CD14-positive monocyte (primary cell): ENCODE measurements around the gene DAB2IP. TPM values are rescaled to one million over a fixed set of nuclear protein-coding genes. Genes with fewer than 3 reads are reported as not detected.

ENCODE experiments used
- DNase-seq, 3 donors: peaks; one replicate each; pipeline ENCODE4 v3.0.0-alpha.2; 2011 to 2022
- H2AFZ ChIP-seq: 2 replicates; pipeline ENCODE4 v1.6.0; 2012; ENCODE audit warnings: mild to moderate bottlenecking, low read depth, low read length, inconsistent platforms; ENCODE audit not compliant: insufficient read depth, poor library complexity, severe bottlenecking
- H3K27ac ChIP-seq, 2 donors: 1 replicate in 1 of 2; 2 replicates in 1 of 2; pipeline ENCODE4 v1.5.1; 2012 to 2013; ENCODE audit warnings: low read length in 2 of 2, control low read depth in 1 of 2, inconsistent platforms in 1 of 2, low read depth in 1 of 2, mild to moderate bottlenecking in 1 of 2
- H3K27me3 ChIP-seq, 2 donors: one replicate each; pipeline versions ENCODE4 v1.6.0 to v1.6.1; 2011 to 2013; ENCODE audit warnings: low read length in 2 of 2; ENCODE audit not compliant: control insufficient read depth in 2 of 2, insufficient read depth in 2 of 2
- H3K36me3 ChIP-seq, 2 donors: replicated peaks in 1 of 2; 1 replicate in 1 of 2; 2 replicates in 1 of 2; pipeline versions ENCODE4 v1.5.1 to v1.6.1; 2012 to 2013; ENCODE audit warnings: low read length in 2 of 2, control low read depth in 1 of 2, inconsistent platforms in 1 of 2, mild to moderate bottlenecking in 1 of 2; ENCODE audit not compliant: insufficient read depth in 2 of 2, control insufficient read depth in 1 of 2
- H3K4me1 ChIP-seq, 2 donors: 1 replicate in 1 of 2; 2 replicates in 1 of 2; pipeline versions ENCODE4 v1.5.1 to v1.6.1; 2012 to 2013; ENCODE audit warnings: low read length in 2 of 2, control low read depth in 1 of 2, inconsistent platforms in 1 of 2, mild to moderate bottlenecking in 1 of 2, moderate library complexity in 1 of 2; ENCODE audit not compliant: insufficient read depth in 2 of 2, control insufficient read depth in 1 of 2
- H3K4me2 ChIP-seq: replicated peaks from 2 replicates; pipeline ENCODE3; 2012; ENCODE audit warnings: low read length, moderate library complexity, mild to moderate bottlenecking; ENCODE audit not compliant: poor library complexity, severe bottlenecking; ENCODE audit errors: extremely low read depth
- H3K4me3 ChIP-seq, 3 experiments: fragments of 200-600 bp in 1 of 3; sonication (generic) in 1 of 3; replicated peaks in 1 of 3; 1 replicate in 2 of 3; 2 replicates in 1 of 3; pipeline ENCODE4 v1.5.1; 2011 to 2013; ENCODE audit warnings: low read length in 3 of 3, mild to moderate bottlenecking in 3 of 3, control low read depth in 2 of 3, low read depth in 2 of 3, inconsistent platforms in 1 of 3, moderate library complexity in 1 of 3
- H3K79me2 ChIP-seq: 2 replicates; pipeline ENCODE4 v1.6.0; 2012; ENCODE audit warnings: mild to moderate bottlenecking, control low read depth, inconsistent platforms, low read length, moderate library complexity; ENCODE audit not compliant: insufficient read depth
- H3K9ac ChIP-seq: 2 replicates; pipeline ENCODE4 v1.6.0; 2017; ENCODE audit warnings: low read length, mild to moderate bottlenecking; ENCODE audit not compliant: insufficient read depth, poor library complexity, severe bottlenecking
- H3K9me3 ChIP-seq, 2 donors: replicated peaks in 1 of 2; 1 replicate in 1 of 2; 2 replicates in 1 of 2; pipeline versions ENCODE4 v1.5.1 to v1.6.1; 2012 to 2013; ENCODE audit warnings: low read length in 2 of 2, control low read depth in 1 of 2; ENCODE audit not compliant: control insufficient read depth in 1 of 2, insufficient read depth in 1 of 2
- H4K20me1 ChIP-seq: 2 replicates; pipeline ENCODE4 v1.6.0; 2012; ENCODE audit warnings: mild to moderate bottlenecking, low read length, control low read depth, moderate library complexity; ENCODE audit not compliant: insufficient read depth
- H3K27ac Mint-ChIP-seq, 7 donors: one replicate each; pipeline ENCODE4 v1.8.0; 2020; ENCODE audit warnings: mild to moderate bottlenecking in 7 of 7, mixed read lengths in 7 of 7, moderate library complexity in 6 of 7, inconsistent platforms in 2 of 7
- H3K27me3 Mint-ChIP-seq, 3 donors: one replicate each; pipeline ENCODE4 v1.8.0; 2021 to 2022; ENCODE audit warnings: low read depth in 3 of 3, mild to moderate bottlenecking in 3 of 3, mixed read lengths in 3 of 3, moderate library complexity in 3 of 3, inconsistent platforms in 1 of 3
- H3K36me3 Mint-ChIP-seq, 2 donors: one replicate each; pipeline ENCODE4 v1.8.0; 2020; ENCODE audit warnings: mixed read lengths in 2 of 2, inconsistent platforms in 1 of 2, mild to moderate bottlenecking in 1 of 2
- H3K4me1 Mint-ChIP-seq: one replicate; pipeline ENCODE4 v1.8.0; 2020; ENCODE audit warnings: mild to moderate bottlenecking, mixed read lengths
- H3K4me3 Mint-ChIP-seq, 2 donors: one replicate each; pipeline ENCODE4 v1.8.0; 2020; ENCODE audit warnings: mild to moderate bottlenecking in 2 of 2, mixed read lengths in 2 of 2, moderate library complexity in 1 of 2
- H3K9me3 Mint-ChIP-seq, 7 donors: one replicate each; pipeline ENCODE4 v1.8.0; 2020 to 2022; ENCODE audit warnings: mixed read lengths in 7 of 7, mild to moderate bottlenecking in 6 of 7, moderate library complexity in 6 of 7, inconsistent platforms in 2 of 7
- CTCF ChIP-seq: fragments of 200-600 bp; IDR thresholded peaks from one replicate; pipeline ENCODE4 v1.8.0; 2022; ENCODE audit warnings: antibody characterized with exemption, mild to moderate bottlenecking
- WGBS: methylation state at CpG from one replicate; pipeline ENCODE4 v1.1.5; 2013; ENCODE audit warnings: missing lambda C conversion rate; ENCODE audit not compliant: insufficient coverage; 5-methylcytosine and 5-hydroxymethylcytosine counted together
- intact Hi-C, 2 donors: fragments of 100-400 bp; cut with micrococcal nuclease; formaldehyde crosslinking; loops; one replicate each; pipeline versions ENCODE4 v1.15.0 to v1.15.1; 2023
- polyA plus RNA-seq, 3 donors: library from polyadenylated mRNA; depleted of rRNA in 1 of 3; unstranded in 2 of 3; stranded (reverse) in 1 of 3; fragments of 300-500 nt in 2 of 3; fragments of >200 nt in 1 of 3; fragmentation: Illumina TruSeq in 2 of 3; gene quantifications; 1 replicate in 2 of 3; 2 replicates in 1 of 3; pipeline ENCODE4 v1.2.3, GENCODE V29; 2012 to 2021

The DAB2IP gene
- polyA plus RNA-seq, 3 donors = 0.13 TPM; not detected in 2

- no peak overlapping the region for H3K4me3 ChIP-seq
- Mint-ChIP-seq H3K4me1 (no peaks in the 10 kb centered on the region), H3K36me3 (no peaks in the 10 kb centered on the region), H3K9me3 (peaks cover 0 to 1% (median 0%) of the 10 kb centered on the region in 7 donors), H3K4me3 (no peak overlapping the region), H3K27me3 (peaks cover 0 to 4% (median 2%) of the 10 kb centered on the region in 3 donors), H3K27ac (no peak overlapping the region)
- H3K36me3 ChIP-seq = no peaks in the 10 kb centered on the region
- no peaks in the 10 kb centered on the region for H4K20me1 ChIP-seq
- no peak overlapping the region for H3K4me2 ChIP-seq
- intact Hi-C loops = no loop called here
- H3K9me3 ChIP-seq = no peaks in the 10 kb centered on the region
- no peaks in the 10 kb centered on the region for H3K79me2 ChIP-seq
- no peak overlapping the region for H2AFZ ChIP-seq
- H3K9ac ChIP-seq = no peak overlapping the region
- no peak for TF ChIP-seq CTCF
- H3K27me3 ChIP-seq = no peaks in the 10 kb centered on the region
- H3K27ac ChIP-seq = no peak overlapping the region
- no peak for DNase-seq
- H3K4me1 ChIP-seq = no peaks in the 10 kb centered on the region
- 83% methylated on average over 3 of the region's 4 CpGs for WGBS
Observed at GRCh38 chr9:121745396-121745695, 93.9 kb downstream of the DAB2IP start.

- Histone ChIP-seq H3K9ac (no peak overlapping the region), H2AFZ (no peak overlapping the region), H3K4me2 (no peak overlapping the region), H3K9me3 (no peaks in the 10 kb centered on the region), H3K27me3 (no peaks in the 10 kb centered on the region), H3K4me3 (no peak overlapping the region), H4K20me1 (no peaks in the 10 kb centered on the region), H3K27ac (no peak overlapping the region), H3K4me1 (no peaks in the 10 kb centered on the region), H3K79me2 (no peaks in the 10 kb centered on the region), H3K36me3 (no peaks in the 10 kb centered on the region)
- intact Hi-C loops = no loop called here
- peaks cover 2 to 8% (median 2%) of the 10 kb centered on the region in 3 donors for H3K27me3 Mint-ChIP-seq
- no peak overlapping the region for H3K27ac Mint-ChIP-seq
- 87% methylated on average over 3 of the region's 5 CpGs for WGBS
- H3K4me3 Mint-ChIP-seq = no peak overlapping the region
- H3K4me1 Mint-ChIP-seq = no peaks in the 10 kb centered on the region
- DNase-seq = no peak
- H3K36me3 Mint-ChIP-seq = no peaks in the 10 kb centered on the region
- no peak for TF ChIP-seq CTCF
- peaks cover 0 to 1% (median 0%) of the 10 kb centered on the region in 7 donors for H3K9me3 Mint-ChIP-seq
Observed at GRCh38 chr9:121746411-121746810, 95.0 kb downstream of the DAB2IP start.
